ENCODE results near the gene A1CF. TPM values are rescaled to one million over a fixed set of nuclear protein-coding genes. Genes with fewer than 3 reads are reported as not detected.

The A1CF gene
- total and polyA plus RNA-seq, 2 of the 8 experiments (the other 6 are each of a cell fraction or from before 2014, with no cell fraction given) = not detected

GRCh38 chr10:50896721-50897120 lies 11.3 kb upstream of the A1CF start (continued):
- no peak for TF ChIP-seq EGR1 (IDR thresholded peaks at IDR 0.05; ENCODE audit: borderline replicate concordance, low read depth, low read length)
- TF ChIP-seq CREB1 (IDR thresholded peaks at IDR 0.05) = no peak
- no peak for TF ChIP-seq PHF8 (conservative IDR thresholded peaks at IDR 0.05; ENCODE audit: low read depth, low read length)
- no peak for TF ChIP-seq RNF2 (IDR thresholded peaks at IDR 0.05; ENCODE audit: borderline replicate concordance, low read depth, low read length, missing control alignments, poor library complexity, severe bottlenecking)
